Adrenal gland (tissue), 5 donors: ENCODE data around the gene TULP4.
"Not testable (repeated sequence)": the region's sequence is repeated elsewhere in the genome, so short reads cannot be mapped to it uniquely, and the experiment has no call there.

Experiments used
- CTCF ChIP-seq, 6 experiments: fragments of 450-650 bp in 4 of 6; fragments of 200-600 bp in 2 of 6; sonication (generic) in 1 of 6; IDR thresholded peaks; 1 replicate in 5 of 6; 2 replicates in 1 of 6; pipeline versions ENCODE4 v1.5.1 to v1.8.0; 2016 to 2021; ENCODE audit warnings: antibody characterized with exemption in 6 of 6, mild to moderate bottlenecking in 2 of 6, moderate library complexity in 1 of 6
- POLR2A ChIP-seq, 2 donors: fragments of 450-650 bp; IDR thresholded peaks; one replicate each; pipeline ENCODE4 v1.6.1; 2017; ENCODE audit warnings: antibody characterized with exemption in 2 of 2, mild to moderate bottlenecking in 2 of 2, moderate library complexity in 1 of 2
- donor health status: DM: no; HTN: no; CAD: no.

DNA sequence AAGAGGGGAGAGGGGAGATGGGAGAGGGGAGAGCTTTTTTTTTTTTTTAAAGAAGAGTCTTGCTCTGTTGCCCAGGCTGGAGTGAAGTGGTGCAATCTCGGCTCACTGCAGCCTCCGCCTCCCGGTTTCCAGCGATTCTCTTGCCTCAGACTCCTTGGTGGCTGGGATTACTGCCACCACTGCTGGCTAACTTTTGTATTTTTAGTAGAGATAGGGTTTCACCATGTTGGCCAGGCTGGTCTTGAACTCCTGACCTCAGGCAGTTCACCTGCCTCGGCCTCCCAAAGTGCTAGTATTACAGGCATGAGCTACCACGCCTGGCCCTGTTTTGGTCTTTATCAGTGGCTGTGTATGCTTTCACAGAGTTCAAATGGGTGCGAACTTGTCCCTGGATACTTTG lies 38.5 kb downstream of the TULP4 start:
- TF ChIP-seq CTCF, POLR2A (IDR thresholded peaks at IDR 0.05): not testable (repeated sequence)
